ENCODE measurements around the gene ADRA2B. TPM values are rescaled to one million over a fixed set of nuclear protein-coding genes. Genes with fewer than 3 reads are reported as not detected.
A peak's percentile ranks its signal among the peaks of the same experiment; 100 is the strongest.
"Not testable (repeated sequence)": the region's sequence is repeated elsewhere in the genome, so short reads cannot be mapped to it uniquely, and the experiment has no call there.

The ADRA2B gene
- total RNA-seq, 2 donors from 2014 or later, result 3.5 to 4.5 TPM

- DNase-seq (ENCODE audit: low spot score); H3K27me3 ChIP-seq (replicated peaks; ENCODE audit: insufficient read depth); ATAC-seq (ENCODE audit: insufficient number of reproducible peaks, low FRiP score, low read depth); H3K4me1 ChIP-seq (ENCODE audit: control insufficient read depth in 1 of 2, low read depth in 2 of 2); H3K9me3 ChIP-seq; H3K27ac ChIP-seq; H3K36me3 ChIP-seq; H3K4me3 ChIP-seq: not testable (repeated sequence)
- peak; percentile 14 for TF ChIP-seq CTCF (IDR thresholded peaks at IDR 0.05)
These were observed 53.1 kb downstream of the ADRA2B start for GRCh38 chr2:96063116-96063899.

Other genes starting within 250 kb of the ADRA2B start
- 10 to 100 TPM; 39.8 to 89.4 TPM for gene ANKRD36C, start 124.7 kb downstream of the ADRA2B start, total RNA-seq
- 1 to 10 TPM; 6.9 TPM for gene GPAT2, start 81.7 kb downstream of the ADRA2B start, total RNA-seq
- not detected for gene ASTL, start 21.9 kb upstream of the ADRA2B start, total RNA-seq
- 10 to 100 TPM in 1 of 2 donors, 1 to 10 TPM in 1; 8.5 to 22.2 TPM for gene DUSP2, start 28.9 kb upstream of the ADRA2B start, total RNA-seq
- gene STARD7, start 92.3 kb upstream of the ADRA2B start, total RNA-seq, result 100 to 1,000 TPM in 1 of 2 donors, 10 to 100 TPM in 1; 68.1 to 135 TPM
- 10 to 100 TPM; 50.8 to 52.4 TPM for gene TMEM127, start 149.4 kb upstream of the ADRA2B start, total RNA-seq
- 100 to 1,000 TPM; 115 to 123 TPM for gene CIAO1, start 149.7 kb upstream of the ADRA2B start, total RNA-seq
- 10 to 100 TPM; 77.2 to 85.6 TPM for gene SNRNP200, start 189.0 kb upstream of the ADRA2B start, total RNA-seq
- gene ITPRIPL1, start 208.7 kb upstream of the ADRA2B start, total RNA-seq, result 1 to 10 TPM in 1 of 2 donors, under 1 TPM in 1; 0.63 to 1.6 TPM
- gene NCAPH, start 219.2 kb upstream of the ADRA2B start, total RNA-seq, result 1 to 10 TPM in 1 of 2 donors, not detected in 1; 1.3 TPM

All from thoracic aorta (tissue), 2 donors.